GM18861 (cell line): Measurements from ENCODE around the gene CCR3.

Experiments used
- ATAC-seq: cut with Tn5 transposase; IDR thresholded peaks from one replicate; pipeline ENCODE4 v1.9.1; 2021; ENCODE audit not compliant: unreplicated experiment

The CCR3 gene

GRCh38 chr3:46293991-46294833 is 52.0 kb downstream of the CCR3 start:
- no peak for ATAC-seq

DNA sequence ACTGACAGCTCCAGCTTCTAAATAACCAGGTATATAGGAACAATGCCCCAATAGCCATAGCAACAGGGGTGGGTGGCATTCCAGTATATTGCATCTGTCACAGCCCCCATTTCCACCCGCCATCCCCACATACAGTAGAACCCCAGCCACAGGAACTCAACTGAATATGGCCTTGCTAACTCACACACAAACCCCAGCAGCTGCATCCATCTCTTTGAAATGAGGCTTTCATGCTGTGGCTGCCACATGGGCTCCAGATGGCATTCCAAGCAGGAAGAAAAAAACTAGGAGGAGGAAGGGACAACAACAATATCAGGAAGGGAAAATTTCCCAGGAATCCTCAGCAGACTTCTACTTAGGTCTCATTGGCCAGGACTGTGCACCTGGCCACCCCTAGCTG is 54.6 kb downstream of the CCR3 start:
- no peak for ATAC-seq

GRCh38 chr3:46297658-46298423 is 55.6 kb downstream of the CCR3 start:
- ATAC-seq, result no peak

DNA sequence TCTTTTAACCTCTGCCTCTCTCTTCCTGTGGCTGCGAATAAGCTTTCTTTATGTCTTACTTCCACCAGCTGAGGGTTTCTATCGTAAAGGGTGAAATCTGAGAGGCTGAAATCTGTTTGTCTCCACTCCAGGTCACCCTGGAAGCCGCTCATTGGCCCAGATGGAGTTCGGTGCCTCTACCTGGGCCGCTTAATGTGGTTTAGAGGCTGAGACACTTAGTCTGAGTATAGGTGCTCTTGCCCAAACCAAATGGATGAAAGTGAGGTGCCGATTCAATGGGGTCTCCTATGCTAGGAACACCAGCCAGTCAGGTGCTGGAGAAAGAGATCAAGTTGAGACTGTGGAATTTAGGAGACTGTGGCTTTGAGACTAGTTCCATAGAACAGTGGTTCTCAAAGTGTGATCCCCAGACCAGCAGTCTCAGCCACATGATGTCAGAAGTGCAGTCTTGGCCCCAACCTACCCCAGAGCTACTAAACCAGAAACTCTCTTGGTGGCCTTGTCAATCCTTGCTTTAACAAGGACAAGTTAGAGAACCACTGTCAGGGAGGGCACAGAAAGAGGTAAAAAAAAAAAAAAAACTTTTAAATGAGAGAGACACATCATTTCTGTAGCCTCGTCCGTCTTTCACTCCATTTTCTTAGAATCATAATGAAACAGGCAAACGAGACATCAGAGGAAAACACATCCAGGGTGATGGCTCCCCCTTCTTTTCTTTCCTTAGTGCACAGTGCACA is 56.8 kb downstream of the CCR3 start:
- no peak for ATAC-seq

DNA sequence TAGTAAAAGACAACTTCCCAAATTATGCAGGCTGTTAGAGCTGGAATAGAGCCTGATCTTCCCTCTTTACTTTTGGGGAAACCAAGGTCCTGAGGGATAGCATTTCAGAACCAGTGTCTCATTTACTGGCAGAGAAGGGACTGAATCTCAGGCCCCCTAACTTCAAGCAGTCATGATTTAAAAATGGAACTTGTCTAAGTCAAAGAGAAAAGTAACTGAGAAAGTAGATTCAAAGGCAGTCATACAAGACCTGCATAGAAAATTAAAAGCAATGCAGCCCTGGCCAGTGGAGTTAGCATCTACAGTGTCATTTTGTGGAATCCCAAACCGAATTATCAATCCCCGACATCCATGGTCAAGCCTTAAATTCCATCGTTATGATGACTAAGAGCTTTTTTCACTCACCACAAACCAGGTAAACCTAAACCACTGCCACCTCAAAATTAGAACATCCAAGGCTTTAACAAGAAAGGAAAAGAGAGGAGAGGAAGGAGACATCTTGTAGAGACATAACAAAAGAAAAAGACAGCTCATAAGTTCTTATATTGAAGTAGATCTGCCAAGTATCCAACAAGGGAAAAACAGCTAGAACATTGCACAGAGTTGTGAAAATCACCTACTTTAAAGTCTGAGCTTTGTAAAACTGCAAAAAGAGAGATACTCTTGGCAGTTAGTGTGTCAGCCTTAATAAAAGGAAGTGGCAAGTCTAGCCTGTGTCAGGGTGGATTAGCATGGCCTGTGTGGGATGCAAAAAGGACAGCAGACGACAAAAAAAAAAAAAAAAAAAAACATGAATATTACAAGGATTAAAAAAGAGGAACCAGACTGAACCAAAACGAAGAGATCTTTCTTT is 57.6 kb downstream of the CCR3 start:
- ATAC-seq, result no peak

DNA sequence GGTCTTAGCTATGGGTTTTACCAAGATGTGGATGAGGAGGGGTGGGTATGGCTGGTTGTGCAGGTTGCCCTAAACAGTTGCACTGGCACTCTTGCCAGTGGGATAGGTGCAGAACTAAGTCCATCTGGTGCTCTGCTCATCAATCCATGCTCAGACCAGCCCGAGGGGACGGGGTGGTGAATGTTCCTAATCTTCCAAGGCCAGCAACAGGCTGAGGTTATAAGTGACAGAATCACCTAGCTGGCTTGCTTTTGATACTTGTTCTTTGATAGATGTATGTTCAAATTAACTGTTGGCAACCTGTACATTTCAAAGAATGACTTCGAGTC is 58.2 kb downstream of the CCR3 start:
- no peak for ATAC-seq

DNA sequence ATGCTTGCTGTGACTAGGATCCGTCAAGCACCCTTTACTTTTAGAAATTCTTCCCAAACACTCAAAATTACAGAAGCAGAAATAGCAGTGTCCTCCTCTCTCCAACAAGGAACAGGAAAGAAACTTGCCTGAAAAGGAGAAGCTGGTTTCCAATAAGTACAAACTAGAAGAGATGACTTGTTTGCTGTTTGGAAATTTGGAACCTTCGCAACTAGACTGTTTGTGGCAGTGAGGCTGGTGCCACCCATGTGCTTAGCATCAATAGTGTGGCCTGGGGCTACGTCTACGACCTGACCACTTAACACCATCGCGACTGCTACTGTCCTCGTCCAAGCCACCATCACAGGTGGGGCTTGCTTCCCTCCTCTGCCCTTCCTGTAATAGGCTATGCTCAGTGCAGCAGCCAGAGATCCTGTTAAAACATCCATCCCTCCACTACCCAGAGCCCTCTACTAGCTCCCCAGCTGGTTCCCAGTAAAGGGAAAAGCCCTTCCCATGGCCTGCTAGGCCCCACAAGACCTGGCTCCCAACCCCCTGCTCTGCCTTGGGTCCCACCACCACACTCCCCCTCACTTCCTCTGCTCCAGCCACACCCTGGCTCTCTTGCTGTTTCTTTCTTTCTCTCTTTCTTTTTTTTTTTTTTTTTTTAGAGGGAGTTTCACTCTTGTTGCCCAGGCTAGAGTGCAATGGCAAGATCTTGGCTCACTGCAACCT is 59.0 kb downstream of the CCR3 start:
- ATAC-seq, result no peak

DNA sequence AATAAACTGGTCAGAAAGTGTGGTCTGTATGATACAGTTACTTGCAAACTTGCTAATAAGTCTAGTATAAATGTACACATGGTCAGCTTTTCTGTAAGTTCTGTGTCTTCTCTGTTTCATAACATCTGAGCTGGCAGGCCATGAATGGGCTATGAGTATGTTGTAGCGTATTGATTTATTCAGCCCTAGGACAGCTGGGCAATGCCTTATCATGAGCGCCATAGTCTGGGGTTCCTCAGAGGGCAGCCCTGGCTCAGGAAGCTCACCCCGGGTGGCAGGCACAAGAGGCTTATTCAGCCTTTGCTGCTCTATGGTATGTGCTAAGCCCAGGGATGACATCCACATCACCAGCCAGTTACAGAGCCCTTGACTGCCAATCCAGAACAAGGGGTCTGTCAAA is 61.0 kb downstream of the CCR3 start:
- ATAC-seq, result no peak

GRCh38 chr3:46304739-46305138 is 62.5 kb downstream of the CCR3 start:
- no peak for ATAC-seq

DNA sequence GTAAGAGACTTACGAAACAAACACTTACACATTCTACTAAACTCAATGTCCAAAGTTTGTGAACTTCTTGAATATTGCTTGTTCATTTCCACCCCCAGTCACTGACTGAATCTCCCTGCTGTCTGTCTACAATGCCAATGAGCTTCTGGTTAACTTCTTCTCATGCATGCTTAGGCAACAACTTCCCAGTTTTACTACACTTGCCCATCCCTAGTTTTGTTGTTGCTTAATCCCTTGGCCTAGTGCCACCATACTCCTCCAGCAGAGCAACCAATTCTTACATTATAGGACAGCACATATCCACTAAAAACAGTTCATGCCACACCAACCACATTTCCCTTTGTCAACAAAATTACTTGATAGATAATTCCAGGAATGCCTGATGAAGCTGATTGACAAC is 70.7 kb downstream of the CCR3 start:
- no peak for ATAC-seq

DNA sequence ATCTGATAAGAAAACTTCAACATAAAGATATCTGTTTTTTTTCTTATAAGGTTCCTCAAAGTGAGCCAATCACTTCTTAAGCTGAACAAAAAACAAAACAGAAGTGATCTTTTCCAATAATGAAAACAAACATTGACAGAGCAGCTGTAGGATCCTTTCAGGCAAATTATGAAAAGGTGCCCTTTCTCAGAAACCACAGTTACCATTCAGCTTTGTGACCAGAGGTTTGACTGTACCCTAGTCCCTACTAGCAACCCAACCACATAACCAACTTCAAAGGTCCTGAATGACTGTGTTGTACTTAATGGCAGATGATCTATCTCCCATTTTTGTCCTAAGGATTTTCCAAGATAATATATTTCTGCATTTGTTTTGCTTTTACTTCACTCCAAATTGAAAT is 72.3 kb downstream of the CCR3 start:
- no peak for ATAC-seq

DNA sequence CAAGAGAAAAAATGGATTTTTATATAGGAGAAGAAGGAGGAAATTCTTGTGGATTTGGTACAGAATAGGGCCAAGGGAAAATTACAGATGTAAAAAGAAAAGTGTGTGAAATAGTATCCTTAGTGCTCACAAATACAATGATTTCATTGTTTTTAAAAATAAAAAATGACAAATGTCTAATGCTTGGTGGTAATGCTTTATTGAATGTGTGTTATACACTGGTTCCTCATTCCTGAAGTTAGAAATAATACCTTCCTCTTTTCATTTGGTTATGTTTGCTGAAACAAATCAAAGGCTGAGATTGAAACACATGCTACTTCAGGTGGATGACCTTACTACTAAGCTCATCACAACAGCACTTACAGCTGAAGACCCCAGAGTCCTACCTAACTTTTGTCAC is 73.9 kb downstream of the CCR3 start:
- ATAC-seq, result no peak
